Prostate gland (tissue), 2 donors: ENCODE data around the gene MMP2. TPM values are rescaled to one million over a fixed set of nuclear protein-coding genes. Genes with fewer than 3 reads are reported as not detected.
A peak's percentile ranks its signal among the peaks of the same experiment; 100 is the strongest.

Experiments used
- DNase-seq: peaks from one replicate; pipeline ENCODE4 v3.0.0-alpha.2; 2019; ENCODE audit warnings: low spot score
- H3K27ac ChIP-seq, 2 donors: fragments of 200-600 bp; sonication (generic); 2 replicates each; pipeline ENCODE4 v1.5.1; 2017 to 2019
- H3K27me3 ChIP-seq: fragments of 200-600 bp; sonication (generic); replicated peaks from 2 replicates; pipeline ENCODE4 v1.5.1; 2019; ENCODE audit not compliant: insufficient read depth
- H3K36me3 ChIP-seq, 2 donors: fragments of 200-600 bp; sonication (generic); 1 replicate in 1 of 2; 2 replicates in 1 of 2; pipeline versions ENCODE4 v1.5.1 to v1.8.1; 2017 to 2019
- H3K4me1 ChIP-seq: fragments of 200-600 bp; sonication (generic); replicated peaks from 2 replicates; pipeline ENCODE4 v1.5.1; 2019
- H3K4me3 ChIP-seq, 2 donors: fragments of 200-600 bp; sonication (generic); 2 replicates each; pipeline ENCODE4 v1.5.1; 2017 to 2019
- H3K9me3 ChIP-seq: fragments of 200-600 bp; sonication (generic); 2 replicates; pipeline ENCODE4 v1.5.1; 2017
- CTCF ChIP-seq, 4 experiments: fragments of 200-600 bp in 2 of 4; fragments of 450-650 bp in 2 of 4; sonication (generic) in 2 of 4; IDR thresholded peaks; 1 replicate in 3 of 4; 2 replicates in 1 of 4; pipeline ENCODE4 v1.5.1; 2016 to 2019; ENCODE audit warnings: antibody characterized with exemption in 4 of 4, mild to moderate bottlenecking in 2 of 4, moderate library complexity in 2 of 4
- POLR2A ChIP-seq: fragments of 450-650 bp; IDR thresholded peaks from one replicate; pipeline ENCODE4 v1.6.1; 2016; ENCODE audit warnings: antibody characterized with exemption, mild to moderate bottlenecking
- POLR2AphosphoS5 ChIP-seq: sonication (generic); formaldehyde crosslinking; IDR thresholded peaks from one replicate; pipeline ENCODE4 v1.6.1; 2017; ENCODE audit warnings: antibody characterized with exemption
- WGBS: methylation state at CpG from one replicate; pipeline ENCODE4 v1.1.5; 2018; 5-methylcytosine and 5-hydroxymethylcytosine counted together
- intact Hi-C: fragments of 100-400 bp; cut with DNase I; formaldehyde crosslinking; loops from one replicate; pipeline ENCODE4 v1.14.2; 2022
- total RNA-seq, 2 donors: library from RNA; depleted of rRNA; stranded (reverse); fragments of >200 nt; gene quantifications; one replicate each; pipeline ENCODE4 v1.1.0, GENCODE V29; 2016

MMP2 gene
- total RNA-seq, 2 donors from 2014 or later: 22.9 to 175 TPM

GRCh38 chr16:55508941-55509931, 30.2 kb downstream of the MMP2 start, which contains the start of gene LPCAT2:
TSS of gene LPCAT2 (plus strand) at chr16:55509072. CDS start at chr16:55509182, 110 bp downstream.
- H3K27me3 ChIP-seq: no peaks in the 10 kb centered on the region
- WGBS: 2% methylated on average over 59 of the region's 61 CpGs
- H3K9me3 ChIP-seq: no peaks in the 10 kb centered on the region
- intact Hi-C loops: no loop called here
- peak; percentile 77 for DNase-seq
- H3K4me3 ChIP-seq: peak within 1 kb of the TSS; percentile 47 to 51
- H3K27ac ChIP-seq: peak within 1 kb of the TSS; percentile 36 to 66
- H3K4me1 ChIP-seq: no peaks in the 10 kb centered on the region
- TF ChIP-seq CTCF (IDR thresholded peaks at IDR 0.05) (no peak), POLR2A (peak; percentile 84), POLR2AphosphoS5 (peak; percentile 68)
- H3K36me3 ChIP-seq: no peaks in the 10 kb centered on the region

DNA sequence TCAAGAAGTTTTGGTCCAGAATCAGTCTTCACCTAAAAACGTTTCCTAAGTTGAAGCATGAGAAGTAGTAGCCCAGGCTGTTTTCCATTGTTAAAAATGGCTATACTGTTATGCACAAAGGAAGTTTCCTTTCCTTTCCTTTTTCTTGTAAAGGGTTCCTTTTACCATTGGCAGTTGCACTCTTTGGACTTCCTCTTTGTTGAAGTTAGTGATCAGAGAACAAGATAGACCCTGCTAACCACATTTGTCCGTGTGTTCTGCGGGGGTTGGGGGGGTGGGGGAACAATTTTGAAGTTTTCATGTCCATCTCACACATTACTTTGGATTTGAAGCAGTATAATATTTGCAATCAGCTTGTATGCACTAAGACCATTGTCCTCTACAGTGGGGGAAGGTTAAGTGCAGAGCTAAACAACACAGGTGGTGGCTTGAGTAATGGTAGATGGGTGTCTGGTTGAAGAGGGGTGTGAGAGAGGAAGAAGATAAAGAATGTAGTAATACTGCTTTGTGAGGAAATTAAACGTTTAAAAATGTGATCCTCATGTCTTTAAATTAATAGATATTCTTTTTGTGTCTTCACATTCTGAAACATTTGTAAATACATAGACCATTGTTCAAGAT, 31.3 kb downstream of the MMP2 start:
- Histone ChIP-seq H3K27ac (no peak overlapping the region), H3K36me3 (no peaks in the 10 kb centered on the region), H3K4me3 (no peak overlapping the region), H3K27me3 (no peaks in the 10 kb centered on the region), H3K9me3 (no peaks in the 10 kb centered on the region), H3K4me1 (no peaks in the 10 kb centered on the region)
- WGBS: 46% methylated on average over 4 of the region's 4 CpGs
- TF ChIP-seq CTCF (IDR thresholded peaks at IDR 0.05): no peak
- no peak for TF ChIP-seq POLR2AphosphoS5
- intact Hi-C loops: no loop called here
- DNase-seq: no peak

- no peaks in the 10 kb centered on the region for H3K27me3 ChIP-seq
- no peaks in the 10 kb centered on the region for H3K36me3 ChIP-seq
- no peak for DNase-seq
- no peak overlapping the region for H3K27ac ChIP-seq
- no peak for TF ChIP-seq CTCF (IDR thresholded peaks at IDR 0.05)
- TF ChIP-seq POLR2AphosphoS5: no peak
- TF ChIP-seq POLR2A: no peak
- WGBS: 96% methylated on average over 1 of the region's 1 CpG
- no peak overlapping the region for H3K4me3 ChIP-seq
- intact Hi-C loops: no loop called here
- H3K4me1 ChIP-seq: no peaks in the 10 kb centered on the region
- no peaks in the 10 kb centered on the region for H3K9me3 ChIP-seq
Observed at GRCh38 chr16:55512941-55513340, 33.9 kb downstream of the MMP2 start.

DNA sequence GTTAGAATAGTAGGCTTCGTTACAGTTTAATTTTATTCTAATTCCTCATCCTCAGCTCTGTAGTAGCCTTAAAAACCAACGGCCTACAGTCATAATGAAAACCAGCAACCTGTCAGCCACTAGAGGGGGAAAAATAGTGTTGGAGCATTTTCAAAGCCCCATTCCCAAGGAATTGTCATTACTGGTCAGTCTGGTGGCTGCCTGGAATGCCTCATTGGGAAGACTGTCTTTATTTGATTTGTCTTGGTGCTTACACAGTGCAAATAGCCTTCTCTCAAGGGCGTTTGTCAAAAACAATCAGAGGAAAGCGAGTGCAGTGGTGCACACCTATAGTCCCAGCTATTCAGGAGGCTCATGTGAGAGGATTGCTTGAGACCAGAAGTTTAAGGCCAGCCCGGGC, 34.6 kb downstream of the MMP2 start:
- H3K4me3 ChIP-seq: no peak overlapping the region
- H3K27me3 ChIP-seq: no peaks in the 10 kb centered on the region
- no peak overlapping the region for H3K27ac ChIP-seq
- no peaks in the 10 kb centered on the region for H3K9me3 ChIP-seq
- H3K4me1 ChIP-seq: no peaks in the 10 kb centered on the region
- no peaks in the 10 kb centered on the region for H3K36me3 ChIP-seq
- intact Hi-C loops: no loop called here
- DNase-seq: no peak
- WGBS: 94% methylated on average over 5 of the region's 5 CpGs
- TF ChIP-seq POLR2A: no peak
- TF ChIP-seq CTCF (IDR thresholded peaks at IDR 0.05): no peak
- TF ChIP-seq POLR2AphosphoS5: no peak
